Measurements from ENCODE around the gene SLC35A4. TPM values are rescaled to one million over a fixed set of nuclear protein-coding genes. Genes with fewer than 3 reads are reported as not detected.

The SLC35A4 gene
- total and polyA plus RNA-seq, 2 of the 13 experiments (the other 11 are each of a cell fraction or from before 2014, with no cell fraction given) = 0.71 to 4.0 TPM

GRCh38 chr5:140607031-140607430, 42.4 kb downstream of the SLC35A4 start (continued):
- TF ChIP-seq NR2F6 (IDR thresholded peaks at IDR 0.05) (peak; percentile 55), NR2F6 (CRISPR knock-in tag; IDR thresholded peaks at IDR 0.05) (peak; percentile 70), HMG20B (CRISPR knock-in tag; conservative IDR thresholded peaks at IDR 0.05) (no peak), ZKSCAN5 (CRISPR knock-in tag; IDR thresholded peaks at IDR 0.05) (no peak), ATF3 (CRISPR knock-in tag; IDR thresholded peaks at IDR 0.05) (peak; percentile 80), FOXP1 (IDR thresholded peaks at IDR 0.05) (peak; percentile 73), FOXP1 (CRISPR knock-in tag; IDR thresholded peaks at IDR 0.05) (peak; percentile 96), RXRA (CRISPR knock-in tag; IDR thresholded peaks at IDR 0.05) (no peak), NKX3-1 (CRISPR knock-in tag; IDR thresholded peaks at IDR 0.05) (no peak; the same call in 1 of the 2 replicates), GATAD1 (CRISPR knock-in tag; IDR thresholded peaks at IDR 0.05) (no peak; the same call in 1 of the 2 replicates), FOXK1 (CRISPR knock-in tag; IDR thresholded peaks at IDR 0.05; ENCODE audit: borderline replicate concordance, low read depth) (peak; percentile 91), ZNF746 (CRISPR knock-in tag; IDR thresholded peaks at IDR 0.05) (no peak), ZGPAT (CRISPR knock-in tag; IDR thresholded peaks at IDR 0.05) (peak; percentile 67), TMF1 (CRISPR knock-in tag; IDR thresholded peaks at IDR 0.05; ENCODE audit: low read depth) (no peak), MAFF (IDR thresholded peaks at IDR 0.05; ENCODE audit: low read depth, low read length) (peak; percentile 32; the same call in 1 of the 2 replicates), ATRX (CRISPR knock-in tag; IDR thresholded peaks at IDR 0.05; ENCODE audit: borderline replicate concordance) (no peak), PAF1 (CRISPR knock-in tag; IDR thresholded peaks at IDR 0.05) (no peak), ZSCAN22 (CRISPR knock-in tag; IDR thresholded peaks at IDR 0.05) (no peak), ZSCAN25 (CRISPR knock-in tag; IDR thresholded peaks at IDR 0.05) (no peak), HNRNPL (IDR thresholded peaks at IDR 0.05; ENCODE audit: low read depth, low read length) (no peak), ZBTB3 (CRISPR knock-in tag; IDR thresholded peaks at IDR 0.05; ENCODE audit: borderline replicate concordance, low read depth) (no peak), KLF16 (CRISPR knock-in tag; IDR thresholded peaks at IDR 0.05) (0 out of 4 replicates have a peak, but pooled peaks of 1 of the 2 experiments have one; percentile 74), E2F2 (CRISPR knock-in tag; IDR thresholded peaks at IDR 0.05; ENCODE audit: borderline replicate concordance) (no peak), EED (CRISPR knock-in tag; IDR thresholded peaks at IDR 0.05) (no peak), STAG1 (CRISPR knock-in tag; IDR thresholded peaks at IDR 0.05) (no peak), ZNF530 (CRISPR knock-in tag; IDR thresholded peaks at IDR 0.05; ENCODE audit: low read depth) (no peak), GATA4 (IDR thresholded peaks at IDR 0.05; ENCODE audit: borderline replicate concordance, low read depth) (no peak), ZNF619 (CRISPR knock-in tag; IDR thresholded peaks at IDR 0.05) (no peak), ZNF275 (CRISPR knock-in tag; IDR thresholded peaks at IDR 0.05; ENCODE audit: borderline replicate concordance) (no peak), TEAD2 (CRISPR knock-in tag; IDR thresholded peaks at IDR 0.05) (no peak), RARA (CRISPR knock-in tag; IDR thresholded peaks at IDR 0.05) (peak; percentile 86), HNRNPH1 (optimal IDR thresholded peaks at IDR 0.05; ENCODE audit: low read depth, low read length) (no peak), ZKSCAN1 (IDR thresholded peaks at IDR 0.05; ENCODE audit: low read length) (no peak)

All from HepG2 (cell line).